Measurements from ENCODE around the gene RFX2. TPM values are rescaled to one million over a fixed set of nuclear protein-coding genes. Genes with fewer than 3 reads are reported as not detected.

Gene RFX2
- total RNA-seq, 1 experiment from 2014 or later = 3.7 TPM

GRCh38 chr19:6065685-6066374 is 44.5 kb downstream of the RFX2 start:
- H3K4me2 ChIP-seq (ENCODE audit: insufficient read depth, insufficient read length, low read length) = no peak overlapping the region
- peak overlapping the region; percentile 97 for H3K14ac ChIP-seq (ENCODE audit: insufficient read depth, low read length)
- no CpG with 5 or more reads among the region's 16 CpGs for WGBS (ENCODE audit: extremely low coverage, insufficient read length, low lambda C conversion rate)
- no peak overlapping the region for H3K56ac ChIP-seq (ENCODE audit: insufficient read length, low read depth, low read length)
- H2BK12ac ChIP-seq (ENCODE audit: insufficient read length, low read depth, low read length) = peak overlapping the region; percentile 99
- no peak overlapping the region for H3K23ac ChIP-seq (ENCODE audit: insufficient read length, low read depth, low read length)
- H3K79me1 ChIP-seq (ENCODE audit: insufficient read depth, low read depth, low read length, poor library complexity, severe bottlenecking) = no peaks in the 10 kb centered on the region
- peak overlapping the region; percentile 98 for H4K5ac ChIP-seq (ENCODE audit: insufficient read length, low read depth, low read length)
- H4K20me1 ChIP-seq (ENCODE audit: control insufficient read depth, insufficient read depth, insufficient read length) = no peaks in the 10 kb centered on the region
- Mint-ChIP-seq H3K27ac (peak overlapping the region; percentile 37 to 95 (median 48); a peak in 6 of 7 replicates), H3K9me3 (peaks cover 4 to 6% of the 10 kb centered on the region in 2 experiments; a peak in 4 of 5 replicates), H3K4me3 (no peak overlapping the region), H3K36me3 (ENCODE audit: insufficient read depth in 1 of 3, low read depth in 3 of 3) (no peaks in the 10 kb centered on the region; a peak in 1 of 7 replicates), H3K27me3 (ENCODE audit: low read depth) (peaks cover 42% of the 10 kb centered on the region), H3K4me1 (peaks cover 18 to 21% of the 10 kb centered on the region in 2 experiments)
- H3K4ac ChIP-seq (ENCODE audit: low read depth, low read length) = peak overlapping the region; percentile 100; the same call in 1 of the 2 replicates
- H2AFZ ChIP-seq (ENCODE audit: low read length) = no peak overlapping the region
- peaks cover 4% of the 10 kb centered on the region for H3K4me1 ChIP-seq (ENCODE audit: insufficient read depth, low read length)
- H3K18ac ChIP-seq (ENCODE audit: insufficient read length, low read depth, low read length) = peak overlapping the region; percentile 98
- peak overlapping the region; percentile 99 for H2AK5ac ChIP-seq (ENCODE audit: insufficient read length, low read length)
- H2BK20ac ChIP-seq (ENCODE audit: low read depth, low read length, poor library complexity, severe bottlenecking) = peak overlapping the region; percentile 100
- H3K9me3 ChIP-seq (ENCODE audit: control insufficient read depth, low read depth, low read length) = no peaks in the 10 kb centered on the region
- no peak for TF ChIP-seq CTCF (conservative IDR thresholded peaks at IDR 0.05)
- peak overlapping the region; percentile 100 for H2BK120ac ChIP-seq (ENCODE audit: low read depth, low read length, poor library complexity, severe bottlenecking)
- peak; percentile 45 for DNase-seq
- H3K9ac ChIP-seq (ENCODE audit: extremely low read depth, insufficient read length, low read length) = peak overlapping the region; percentile 21
- peak overlapping the region; percentile 87 for H2BK5ac ChIP-seq (ENCODE audit: insufficient read length, low read length)
- H3K27ac ChIP-seq (ENCODE audit: insufficient read length, low read depth, low read length) = peak overlapping the region; percentile 46
- no peaks in the 10 kb centered on the region for H3K27me3 ChIP-seq (ENCODE audit: insufficient read depth, low read length)
- H3K23me2 ChIP-seq (ENCODE audit: insufficient read length, low read depth, low read length, poor library complexity, severe bottlenecking) = no peaks in the 10 kb centered on the region
- H3T11ph ChIP-seq (ENCODE audit: low read length) = peak overlapping the region; percentile 100
- H3K79me2 ChIP-seq (ENCODE audit: insufficient read depth, low read length) = no peaks in the 10 kb centered on the region
- peak overlapping the region; percentile 50 for H4K8ac ChIP-seq (replicated peaks; ENCODE audit: insufficient read length, low read depth, low read length)
- H4K91ac ChIP-seq (ENCODE audit: insufficient read length, low read depth, low read length) = peak overlapping the region; percentile 98
- 0 out of 2 replicates have a peak overlapping the region, but pooled peaks have one; percentile 87 for H2BK15ac ChIP-seq (ENCODE audit: low read depth, low read length)
